GM18858 (cell line): ENCODE data around the gene TMIGD3.
"Not testable (repeated sequence)": the region's sequence is repeated elsewhere in the genome, so short reads cannot be mapped to it uniquely, and the experiment has no call there.

Experiments used
- ATAC-seq: cut with Tn5 transposase; IDR thresholded peaks from one replicate; pipeline ENCODE4 v1.9.1; 2021; ENCODE audit not compliant: unreplicated experiment

TMIGD3 gene

DNA sequence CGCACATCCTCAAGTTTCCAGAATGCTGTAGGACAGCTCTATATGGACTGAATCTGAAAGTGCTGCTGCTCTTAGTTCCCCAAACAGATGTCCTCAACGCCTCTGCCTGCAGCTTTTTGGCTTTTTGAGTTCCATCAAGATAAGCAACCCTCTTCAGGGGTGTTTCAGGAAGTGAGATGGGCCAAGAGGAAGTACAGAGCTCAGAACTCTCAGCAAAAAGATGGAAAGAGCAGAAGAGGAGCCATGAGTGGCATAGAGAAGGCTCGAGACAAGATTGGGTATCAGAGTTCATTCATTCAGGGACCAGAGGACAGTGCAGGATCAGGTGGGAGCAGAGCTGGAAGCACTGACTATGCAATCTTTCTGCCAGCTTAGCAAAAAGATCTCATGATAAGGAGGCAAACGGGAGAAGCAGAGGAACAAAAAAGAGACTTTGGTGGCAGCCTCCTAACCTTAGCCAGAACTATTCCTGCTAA is at the start of gene TMIGD3, which contains the start of gene ADORA3:
Gene TMIGD3 (minus strand): TSS at position 49 of the 476 bp plus-strand sequence. CDS start 279 bp downstream, outside the sequence.
Gene ADORA3 (minus strand): TSS at position 49 of the 476 bp plus-strand sequence. CDS start 279 bp downstream, outside the sequence.
- no peak for ATAC-seq

GRCh38 chr1:111553196-111553595 is 49.8 kb upstream of the TMIGD3 start:
- no peak for ATAC-seq

- ATAC-seq = no peak
These were observed 49.2 kb upstream of the TMIGD3 start for GRCh38 chr1:111552587-111552986.

GRCh38 chr1:111551623-111552411 is 48.4 kb upstream of the TMIGD3 start:
- no peak for ATAC-seq

DNA sequence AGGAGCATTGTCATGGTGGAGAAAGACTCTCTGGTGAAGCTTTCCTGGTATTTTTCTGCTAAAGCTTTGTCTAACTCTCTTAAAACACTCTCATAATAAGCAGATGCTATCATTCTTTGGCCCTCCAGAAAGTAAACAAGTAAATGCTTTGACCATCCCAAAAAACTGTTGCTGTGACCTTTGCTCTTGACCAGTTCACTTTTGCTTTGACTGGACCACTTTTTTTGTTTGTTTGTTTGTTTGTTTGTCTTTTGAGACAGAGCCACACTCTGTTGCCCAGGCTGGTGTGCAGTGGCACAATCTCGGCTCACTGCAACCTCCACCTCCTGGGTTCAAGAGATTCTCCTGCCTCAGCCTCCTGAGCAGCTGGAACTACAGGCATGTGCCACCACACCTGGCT is 44.4 kb upstream of the TMIGD3 start:
- not testable (repeated sequence) for ATAC-seq

GRCh38 chr1:111542187-111542586 is 38.8 kb upstream of the TMIGD3 start:
- ATAC-seq = no peak

DNA sequence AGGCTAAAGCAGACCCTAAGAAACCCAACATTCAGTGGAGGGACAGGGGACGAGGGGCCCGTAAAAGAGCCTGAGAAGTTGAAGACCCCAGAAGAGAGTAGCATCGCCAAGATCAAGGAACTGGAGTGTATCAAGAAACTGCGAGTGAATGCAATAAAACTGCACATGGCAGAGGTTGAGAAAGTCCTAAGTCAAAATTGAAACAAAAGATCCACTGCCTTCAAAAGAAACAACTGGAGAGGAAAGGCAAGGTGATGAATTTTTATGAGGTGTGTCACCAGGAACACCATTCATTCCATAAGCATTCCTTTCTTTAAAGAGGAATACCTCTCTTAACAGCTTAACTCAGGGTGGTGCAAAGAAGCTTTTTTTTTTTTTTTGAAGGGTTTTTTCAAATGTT is 38.3 kb upstream of the TMIGD3 start:
- no peak for ATAC-seq

DNA sequence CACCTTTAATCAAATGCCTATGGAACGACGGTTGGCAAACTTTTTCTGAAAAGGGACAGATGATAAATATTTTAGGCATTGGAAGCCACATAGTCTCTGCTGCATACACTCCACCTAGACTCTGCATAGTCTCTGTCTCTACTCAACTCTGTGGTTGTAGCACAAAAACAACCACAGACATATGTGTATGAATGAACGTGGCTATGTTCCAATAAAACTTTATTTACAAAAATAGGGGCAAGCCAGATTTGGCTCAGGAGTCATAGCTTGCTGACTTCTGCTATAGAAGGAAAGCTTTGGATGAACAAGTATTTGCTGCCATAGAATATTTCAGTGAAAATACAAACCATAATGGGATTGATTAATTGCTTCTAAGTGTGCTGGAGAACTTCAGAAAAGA is 37.5 kb upstream of the TMIGD3 start:
- ATAC-seq = no peak

- no peak for ATAC-seq
These were observed 35.1 kb upstream of the TMIGD3 start for GRCh38 chr1:111538343-111539025.

- no peak for ATAC-seq
These were observed 32.1 kb upstream of the TMIGD3 start for GRCh38 chr1:111535256-111536191.

GRCh38 chr1:111520053-111520452 is 16.6 kb upstream of the TMIGD3 start:
- ATAC-seq = no peak

GRCh38 chr1:111517469-111518225 is 14.2 kb upstream of the TMIGD3 start:
- no peak for ATAC-seq

GRCh38 chr1:111516005-111516535 is 12.6 kb upstream of the TMIGD3 start:
- ATAC-seq = no peak

DNA sequence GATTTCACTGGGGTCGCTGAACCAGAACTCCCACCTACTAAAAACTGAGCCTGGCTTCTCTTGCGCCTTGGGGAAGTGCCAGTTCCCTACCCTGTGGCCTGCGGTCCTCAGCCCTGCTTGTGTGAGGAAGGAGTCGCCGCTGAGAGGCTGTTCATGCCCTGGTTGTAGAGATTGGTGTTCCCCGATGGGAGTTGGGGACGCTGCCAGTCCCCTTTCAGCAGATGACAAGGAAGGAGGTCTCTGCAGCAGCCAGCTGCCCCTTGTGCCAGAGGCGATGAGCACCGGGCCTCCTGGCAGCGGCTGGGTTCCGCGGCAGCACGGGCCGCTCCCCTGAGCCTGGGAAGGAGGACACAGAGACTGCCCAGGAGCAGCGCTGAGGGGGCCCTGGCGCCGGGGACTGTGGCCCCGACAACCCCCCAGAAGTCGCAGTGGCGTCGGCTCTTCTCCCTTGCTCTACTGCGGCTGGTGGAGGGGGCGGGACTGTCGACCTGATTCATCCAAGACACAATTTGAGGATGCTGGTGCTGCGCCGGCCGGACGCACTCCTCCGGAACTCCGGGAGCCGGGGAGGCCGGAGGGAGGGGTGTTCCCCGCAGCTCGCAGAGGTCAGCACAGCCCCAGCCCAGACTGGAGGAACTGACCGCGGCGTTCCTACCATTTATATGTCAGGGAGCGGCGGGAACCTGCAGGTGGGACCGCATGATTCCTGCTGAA is 12.0 kb upstream of the TMIGD3 start:
- ATAC-seq = no peak

DNA sequence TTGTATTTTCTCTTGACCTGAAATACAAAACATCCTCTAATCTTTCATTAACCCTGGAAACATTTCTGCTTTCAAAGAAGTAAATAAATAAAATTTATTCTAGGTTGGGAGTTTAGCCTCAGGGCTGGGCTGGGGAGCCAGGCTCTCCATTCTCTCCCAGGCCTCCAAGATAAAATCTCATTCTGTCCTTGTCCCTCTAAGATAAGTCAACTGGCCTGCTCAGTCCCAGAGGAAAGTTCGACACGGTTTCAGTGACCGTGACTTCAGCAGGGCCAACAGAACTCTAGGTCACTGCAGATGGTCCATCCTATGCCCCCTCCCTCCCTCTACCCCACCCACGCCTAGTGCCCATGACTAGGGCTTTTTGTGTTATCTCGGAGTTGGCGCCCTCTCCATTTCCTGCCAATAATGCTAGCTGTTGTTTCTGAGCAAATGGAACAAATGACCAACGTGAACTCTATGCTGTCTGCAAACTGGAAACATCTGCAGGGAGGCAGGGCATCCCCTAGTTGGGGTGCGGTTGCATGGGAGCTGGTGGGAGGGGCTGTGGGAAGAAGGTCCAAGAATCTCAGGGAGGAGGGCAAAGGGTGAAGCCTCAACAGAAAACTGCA is 10.1 kb upstream of the TMIGD3 start:
- no peak for ATAC-seq

DNA sequence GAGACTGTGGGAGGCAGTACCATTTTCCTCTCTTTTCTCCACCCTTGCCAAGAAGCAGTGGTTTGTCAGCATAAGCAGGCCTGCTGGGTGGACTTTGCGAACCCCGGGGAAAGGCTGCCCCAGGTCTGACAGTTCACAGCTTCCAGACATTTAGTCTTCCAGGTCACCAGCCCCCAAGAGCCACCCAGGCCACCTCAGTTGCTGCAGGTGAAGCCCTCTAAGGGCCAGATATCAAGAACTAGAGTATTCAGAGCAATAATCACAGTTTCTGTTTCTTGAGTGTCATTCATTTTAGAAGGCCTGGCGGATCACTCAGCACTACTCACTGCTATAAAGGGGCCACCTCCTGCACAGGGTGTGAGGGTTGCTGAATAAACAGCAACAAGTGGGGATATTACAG is 9.5 kb upstream of the TMIGD3 start:
- no peak for ATAC-seq

DNA sequence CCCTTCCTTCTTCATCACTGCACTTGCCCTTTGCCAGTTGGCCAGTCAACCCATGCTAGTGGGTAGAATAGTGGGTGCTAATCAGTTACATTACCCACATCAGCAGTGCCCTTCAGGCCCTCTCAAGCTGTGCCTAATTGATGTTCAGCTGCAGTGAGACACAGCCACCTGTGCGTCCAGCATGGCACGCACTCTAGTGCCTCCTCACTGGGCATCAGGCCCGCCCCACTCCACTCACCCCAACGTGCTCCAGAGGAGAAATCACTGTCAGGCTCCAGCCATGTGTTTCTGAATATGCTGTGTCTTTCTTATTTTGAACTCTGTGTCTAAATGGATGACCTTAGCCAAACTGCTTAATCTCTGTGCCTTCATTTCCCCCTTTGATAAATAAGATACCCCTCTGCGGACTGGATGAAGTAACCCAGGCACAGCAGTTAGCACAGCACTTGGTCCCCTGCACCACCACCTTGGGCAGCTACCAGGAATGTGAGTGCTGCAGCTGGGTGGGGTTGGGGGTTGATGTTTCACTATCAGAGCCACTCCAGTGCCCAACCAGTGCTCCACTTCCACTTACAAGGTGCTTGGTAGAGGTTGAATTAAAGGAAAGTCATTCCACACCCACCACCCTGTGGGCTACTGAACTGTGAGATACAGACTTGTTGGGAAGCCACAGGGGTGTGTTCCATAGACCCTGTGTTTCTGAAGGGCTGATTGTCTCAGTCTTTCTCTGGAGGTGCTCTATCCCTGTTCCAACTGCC is 8.9 kb upstream of the TMIGD3 start:
- no peak for ATAC-seq

GRCh38 chr1:111511370-111511769 is 7.9 kb upstream of the TMIGD3 start:
- ATAC-seq = no peak
